Naive thymus-derived CD4-positive, alpha-beta T cell (primary cell): ENCODE results near the gene INCENP. TPM values are rescaled to one million over a fixed set of nuclear protein-coding genes. Genes with fewer than 3 reads are reported as not detected.

Experiments
- ATAC-seq: fragments of 150-1000 bp; cut with Tn5 transposase; 2 replicates; pipeline ENCODE4 v1.10.0; 2021; ENCODE audit warnings: mild to moderate bottlenecking, moderate library complexity
- CTCF ChIA-PET: fragments of 350-600 bp; sonication (Branson Sonifier 250); formaldehyde crosslinking; loops from one replicate; lab custom pipeline; 2021; ENCODE audit warnings: antibody characterized with exemption; lab: Charles Lee
- POLR2A ChIA-PET: fragments of 350-600 bp; sonication (Branson Sonifier 250); formaldehyde crosslinking; loops from one replicate; lab custom pipeline; 2021; ENCODE audit warnings: antibody characterized with exemption, inconsistent platforms; lab: Charles Lee
- DNase-seq, 9 donors: peaks; one replicate each; pipeline versions ENCODE4 v3.0.0 to v3.0.0-alpha.2; 2020 to 2022; ENCODE audit warnings: mixed read lengths in 1 of 9
- H3K27ac ChIP-seq: one replicate; pipeline ENCODE4 v1.7.0; 2013; ENCODE audit warnings: mild to moderate bottlenecking, low read depth, low read length, moderate library complexity
- H3K27me3 ChIP-seq, 2 donors: one replicate each; pipeline ENCODE4 v1.7.0; 2013; ENCODE audit warnings: low read length in 2 of 2, mild to moderate bottlenecking in 2 of 2, moderate library complexity in 2 of 2; ENCODE audit not compliant: control insufficient read depth in 2 of 2, insufficient read depth in 2 of 2
- H3K36me3 ChIP-seq, 3 experiments: 1 replicate in 2 of 3; 2 replicates in 1 of 3; pipeline ENCODE4 v1.7.0; 2013; ENCODE audit warnings: low read length in 3 of 3, mild to moderate bottlenecking in 3 of 3, moderate library complexity in 1 of 3; ENCODE audit not compliant: insufficient read depth in 3 of 3, control insufficient read depth in 2 of 3
- H3K4me1 ChIP-seq, 2 donors: one replicate each; pipeline ENCODE4 v1.7.0; 2013; ENCODE audit warnings: low read length in 2 of 2, mild to moderate bottlenecking in 2 of 2, moderate library complexity in 1 of 2; ENCODE audit not compliant: control insufficient read depth in 2 of 2, insufficient read depth in 2 of 2
- H3K4me3 ChIP-seq: 2 replicates; pipeline ENCODE4 v1.7.0; 2013; ENCODE audit warnings: mild to moderate bottlenecking, low read length
- H3K9me3 ChIP-seq, 3 experiments: 1 replicate in 2 of 3; 2 replicates in 1 of 3; pipeline ENCODE4 v1.7.0; 2013; ENCODE audit warnings: low read length in 3 of 3; ENCODE audit not compliant: control insufficient read depth in 2 of 3
- H3K27ac Mint-ChIP-seq, 9 donors: one replicate each; pipeline ENCODE4 v1.8.0; 2020 to 2022; ENCODE audit warnings: mixed read lengths in 9 of 9, mild to moderate bottlenecking in 8 of 9, moderate library complexity in 5 of 9, inconsistent platforms in 2 of 9
- H3K27me3 Mint-ChIP-seq, 5 donors: one replicate each; pipeline ENCODE4 v1.8.0; 2021 to 2022; ENCODE audit warnings: mixed read lengths in 5 of 5, mild to moderate bottlenecking in 1 of 5
- H3K36me3 Mint-ChIP-seq, 5 donors: one replicate each; pipeline ENCODE4 v1.8.0; 2020 to 2022; ENCODE audit warnings: mixed read lengths in 5 of 5, mild to moderate bottlenecking in 3 of 5, inconsistent platforms in 1 of 5
- H3K4me1 Mint-ChIP-seq, 7 donors: one replicate each; pipeline ENCODE4 v1.8.0; 2020 to 2022; ENCODE audit warnings: mixed read lengths in 7 of 7, mild to moderate bottlenecking in 3 of 7, inconsistent platforms in 1 of 7
- H3K4me3 Mint-ChIP-seq, 10 donors: one replicate each; pipeline ENCODE4 v1.8.0; 2020 to 2022; ENCODE audit warnings: mild to moderate bottlenecking in 10 of 10, mixed read lengths in 10 of 10, moderate library complexity in 6 of 10, inconsistent platforms in 2 of 10
- H3K9me3 Mint-ChIP-seq, 11 donors: one replicate each; pipeline ENCODE4 v1.8.0; 2020 to 2022; ENCODE audit warnings: mixed read lengths in 11 of 11, mild to moderate bottlenecking in 4 of 11, inconsistent platforms in 1 of 11, moderate library complexity in 1 of 11
- intact Hi-C, 2 donors: fragments of 100-400 bp; cut with micrococcal nuclease; formaldehyde crosslinking; loops; one replicate each; pipeline ENCODE4 v1.15.1; 2023
- polyA plus RNA-seq, 2 donors: library from polyadenylated mRNA; unstranded; fragments of 300-500 nt; fragmentation: Illumina TruSeq; gene quantifications; one replicate each; pipeline ENCODE4 v1.2.3, GENCODE V29; 2021
- total RNA-seq, 6 experiments: library from RNA in 5 of 6; stranded (reverse) in 5 of 6; gene quantifications; 1 replicate in 5 of 6; 2 replicates in 1 of 6; pipeline ENCODE4 v1.2.3 and lab custom pipeline; 2021 to 2026

The INCENP gene
- total and polyA plus RNA-seq, 7 experiments from 2014 or later = 2.8 to 124 (median 19.9) TPM

DNA sequence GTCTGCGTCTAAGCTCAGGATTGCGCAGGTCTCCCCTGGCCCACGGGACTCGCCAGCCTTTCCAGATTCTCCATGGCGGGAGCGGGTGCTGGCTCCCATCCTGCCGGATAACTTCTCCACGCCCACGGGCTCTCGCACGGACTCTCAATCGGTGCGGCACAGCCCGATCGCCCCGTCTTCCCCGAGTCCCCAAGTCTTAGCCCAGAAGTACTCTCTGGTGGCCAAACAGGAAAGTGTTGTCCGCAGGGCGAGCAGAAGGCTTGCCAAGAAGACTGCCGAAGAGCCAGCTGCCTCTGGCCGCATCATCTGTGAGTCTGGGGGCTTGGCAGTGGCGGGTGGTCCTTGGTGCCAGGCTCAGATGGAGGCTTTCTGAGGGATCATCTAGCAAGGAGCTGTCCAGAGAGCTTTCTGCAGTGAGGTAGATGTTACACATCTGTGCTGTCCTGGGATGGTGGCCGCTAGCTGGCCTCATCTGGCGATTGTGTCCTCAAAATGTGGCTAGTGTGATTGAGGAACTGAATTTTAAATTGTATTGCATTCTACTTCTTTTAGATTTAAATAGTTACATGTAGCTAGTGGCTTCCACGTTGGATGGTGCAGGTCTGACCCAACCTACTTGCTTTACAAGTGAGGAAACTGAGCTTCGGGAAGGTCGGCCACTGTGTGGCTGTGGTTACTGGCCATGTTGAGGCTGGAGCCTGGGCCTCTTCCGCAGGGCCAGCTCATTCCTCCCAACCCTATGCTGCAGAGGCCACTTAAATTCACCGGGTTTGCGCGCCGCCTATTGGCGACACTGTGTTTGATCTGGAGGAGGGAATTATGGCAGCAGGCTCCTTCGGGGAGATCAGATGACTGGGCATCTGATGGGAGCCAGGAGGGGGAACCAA, 6.7 kb downstream of the INCENP start:
- no peaks in the 10 kb centered on the region for H3K4me1 ChIP-seq
- CTCF ChIA-PET = interaction anchor here (0.6 to 1.2 kb wide), 3 partner anchors 12 to 1392 kb away, joined by 3 to 5 read pairs (median 4); no protein-coding TSS in a partner anchor
- DNase-seq (no peak), ATAC-seq (no peak)
- no peaks in the 10 kb centered on the region for H3K9me3 ChIP-seq
- Mint-ChIP-seq H3K27me3 (no peaks in the 10 kb centered on the region), H3K27ac (peak overlapping the region in 1 of 9 donors; percentile 10), H3K9me3 (no peaks in the 10 kb centered on the region), H3K4me3 (no peak overlapping the region), H3K4me1 (peaks cover 19 to 50% (median 27%) of the 10 kb centered on the region in 7 donors), H3K36me3 (peaks cover 5 to 32% (median 16%) of the 10 kb centered on the region in 5 donors)
- peaks cover 0 to 42% (median 3%) of the 10 kb centered on the region in 3 experiments for H3K36me3 ChIP-seq
- H3K4me3 ChIP-seq = no peak overlapping the region
- intact Hi-C loops = no loop called here
- no peaks in the 10 kb centered on the region for H3K27me3 ChIP-seq
- POLR2A ChIA-PET = no interaction called here
- no peak overlapping the region for H3K27ac ChIP-seq

DNA sequence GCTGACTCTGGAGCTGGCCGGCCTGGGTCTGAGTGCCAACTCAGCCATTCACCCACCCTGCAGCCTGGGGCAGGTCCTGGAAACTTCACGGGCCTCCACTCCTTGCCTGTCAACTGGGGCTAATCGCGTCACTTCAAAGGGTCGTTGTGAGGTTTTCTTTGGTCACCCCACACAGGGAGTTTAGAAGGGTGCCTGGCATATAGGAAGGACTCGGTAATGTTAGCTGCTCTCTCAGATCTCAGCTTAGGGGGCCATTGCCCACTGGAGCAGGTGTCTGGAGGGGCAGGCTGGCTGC, 7.3 kb downstream of the INCENP start:
- Histone ChIP-seq H3K4me1 (no peaks in the 10 kb centered on the region), H3K36me3 (peaks cover 0 to 42% (median 3%) of the 10 kb centered on the region in 3 experiments), H3K27ac (no peak overlapping the region), H3K27me3 (no peaks in the 10 kb centered on the region), H3K9me3 (no peaks in the 10 kb centered on the region), H3K4me3 (no peak overlapping the region)
- intact Hi-C loops = no loop called here
- Mint-ChIP-seq H3K36me3 (peaks cover 5 to 32% (median 16%) of the 10 kb centered on the region in 5 donors), H3K27me3 (no peaks in the 10 kb centered on the region), H3K27ac (no peak overlapping the region), H3K9me3 (no peaks in the 10 kb centered on the region), H3K4me3 (no peak overlapping the region), H3K4me1 (peaks cover 19 to 46% (median 24%) of the 10 kb centered on the region in 7 donors)
- no peak for ATAC-seq
- no peak for DNase-seq
- ChIA-PET POLR2A (no interaction called here), CTCF (interaction anchor here (0.9 to 1.2 kb wide), 2 partner anchors 12 to 23 kb away, joined by 3 to 4 read pairs; no protein-coding TSS in a partner anchor)

DNA sequence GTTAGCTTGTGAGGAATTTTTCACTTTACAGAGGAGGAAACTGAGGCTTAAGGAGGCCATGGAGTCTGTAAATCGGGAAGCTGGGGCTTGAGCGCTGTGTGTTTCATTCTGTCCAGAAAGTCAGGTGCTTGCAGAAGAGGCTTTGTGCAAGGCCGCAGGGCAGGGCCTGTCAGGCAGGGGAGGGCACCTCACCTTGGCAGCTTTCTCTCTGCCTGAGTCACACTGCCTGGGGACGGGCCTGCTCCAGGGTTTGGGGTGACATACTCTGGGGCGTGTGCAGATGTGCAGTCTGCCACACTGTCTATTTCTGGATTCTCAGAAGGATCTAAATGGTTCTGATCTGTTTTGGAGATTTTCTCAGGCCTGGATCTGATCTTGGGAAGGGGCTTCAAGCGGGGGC, 8.4 kb downstream of the INCENP start:
- no peaks in the 10 kb centered on the region for H3K4me1 ChIP-seq
- DNase-seq (no peak), ATAC-seq (no peak)
- Mint-ChIP-seq H3K27ac (no peak overlapping the region), H3K36me3 (peaks cover 5 to 34% (median 16%) of the 10 kb centered on the region in 5 donors), H3K4me3 (no peak overlapping the region), H3K27me3 (no peaks in the 10 kb centered on the region), H3K9me3 (no peaks in the 10 kb centered on the region), H3K4me1 (peaks cover 17 to 42% (median 19%) of the 10 kb centered on the region in 7 donors)
- CTCF ChIA-PET = no interaction called here
- no peaks in the 10 kb centered on the region for H3K9me3 ChIP-seq
- POLR2A ChIA-PET = no interaction called here
- no peak overlapping the region for H3K27ac ChIP-seq
- H3K4me3 ChIP-seq = no peak overlapping the region
- no peaks in the 10 kb centered on the region for H3K27me3 ChIP-seq
- intact Hi-C loops = no loop called here
- H3K36me3 ChIP-seq = peaks cover 0 to 43% (median 3%) of the 10 kb centered on the region in 3 experiments

DNA sequence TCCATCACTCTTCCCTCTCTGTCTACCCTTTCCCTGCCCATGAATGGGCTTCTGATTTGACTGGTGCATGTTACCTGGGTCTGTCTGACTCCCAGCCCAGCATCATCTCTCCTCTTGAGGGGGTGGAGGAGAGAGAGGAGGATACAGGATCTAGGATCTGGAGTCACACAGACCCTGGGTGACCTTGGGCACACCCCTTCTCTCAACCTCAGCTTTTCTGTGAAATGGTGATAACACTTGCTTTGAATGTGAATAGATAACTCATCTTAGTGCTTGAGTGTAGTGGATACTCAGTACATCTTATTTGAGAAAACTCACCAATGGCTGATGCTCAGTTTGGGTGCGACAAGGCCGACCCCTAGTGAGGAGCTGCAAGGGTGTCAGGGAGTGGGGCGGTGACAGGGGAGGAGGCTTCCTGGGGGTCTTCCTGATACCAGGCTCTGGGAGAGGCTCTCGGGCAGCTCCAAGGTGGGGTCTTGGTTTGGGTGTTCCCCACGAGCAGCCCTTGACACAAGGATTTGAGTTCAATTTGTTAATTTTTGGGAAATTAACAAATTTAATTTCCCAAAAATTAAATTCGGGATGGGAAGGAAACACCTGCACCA, 9.0 kb downstream of the INCENP start:
- no peak overlapping the region for H3K27ac ChIP-seq
- H3K36me3 ChIP-seq = peaks cover 0 to 49% (median 3%) of the 10 kb centered on the region in 3 experiments
- ChIA-PET POLR2A (no interaction called here), CTCF (no interaction called here)
- H3K4me3 ChIP-seq = no peak overlapping the region
- ATAC-seq (no peak), DNase-seq (no peak)
- Mint-ChIP-seq H3K4me3 (no peak overlapping the region), H3K4me1 (peaks cover 12 to 37% (median 17%) of the 10 kb centered on the region in 7 donors), H3K27ac (peak overlapping the region in 3 of 9 donors; percentile 3 to 30 (median 18)), H3K9me3 (no peaks in the 10 kb centered on the region), H3K36me3 (peaks cover 5 to 34% (median 16%) of the 10 kb centered on the region in 5 donors), H3K27me3 (no peaks in the 10 kb centered on the region)
- H3K4me1 ChIP-seq = no peaks in the 10 kb centered on the region
- no peaks in the 10 kb centered on the region for H3K27me3 ChIP-seq
- intact Hi-C loops = no loop called here
- no peaks in the 10 kb centered on the region for H3K9me3 ChIP-seq

DNA sequence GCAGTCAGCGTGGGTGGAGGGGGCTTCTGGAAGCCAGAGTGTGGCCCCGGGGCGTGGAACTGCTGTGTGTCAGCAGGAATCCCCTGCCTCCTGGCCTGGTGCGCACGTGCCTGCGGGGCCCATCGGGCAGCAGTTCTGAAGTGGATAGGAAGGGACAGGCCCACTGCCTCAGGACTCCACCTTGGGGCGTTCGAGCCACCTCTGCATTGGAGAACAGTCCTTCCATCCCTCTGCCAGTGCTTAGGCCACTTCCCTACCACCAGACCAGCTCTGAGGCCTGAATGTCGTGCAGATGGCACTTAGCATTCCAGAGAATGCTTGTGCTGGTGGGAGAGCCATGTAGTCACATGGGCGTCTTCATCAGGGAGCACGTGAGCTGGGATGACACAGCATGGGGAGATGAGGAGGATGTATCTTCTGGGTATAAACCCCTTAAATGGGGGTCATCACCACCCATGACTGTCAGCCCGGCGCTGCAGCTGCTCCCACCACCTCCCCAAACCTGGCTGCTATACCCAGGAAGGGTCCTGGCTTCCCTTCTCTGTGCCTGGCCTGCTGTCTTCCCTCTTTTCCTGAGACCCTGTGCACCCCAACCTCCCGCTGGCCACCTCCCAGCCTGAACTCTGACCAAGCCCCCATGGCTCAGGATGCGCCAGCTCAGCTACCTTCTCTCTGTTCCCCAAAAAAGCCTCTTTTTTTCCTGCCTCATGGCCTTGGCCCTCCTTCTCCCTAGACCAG, 9.7 kb downstream of the INCENP start:
- Histone ChIP-seq H3K27me3 (no peaks in the 10 kb centered on the region), H3K4me1 (no peaks in the 10 kb centered on the region), H3K9me3 (no peaks in the 10 kb centered on the region), H3K36me3 (peaks cover 0 to 52% (median 3%) of the 10 kb centered on the region in 3 experiments), H3K4me3 (no peak overlapping the region), H3K27ac (no peak overlapping the region)
- no peaks in the 10 kb centered on the region for H3K9me3 Mint-ChIP-seq
- ATAC-seq (no peak), DNase-seq (no peak)
- H3K27me3 Mint-ChIP-seq = no peaks in the 10 kb centered on the region
- ChIA-PET POLR2A (no interaction called here), CTCF (interaction anchor here (0.6 kb wide), 1 partner anchor 51 kb away, joined by 3 read pairs; no protein-coding TSS in a partner anchor)
- H3K4me1 Mint-ChIP-seq = peaks cover 12 to 36% (median 17%) of the 10 kb centered on the region in 7 donors
- H3K4me3 Mint-ChIP-seq = no peak overlapping the region
- H3K36me3 Mint-ChIP-seq = peaks cover 5 to 32% (median 16%) of the 10 kb centered on the region in 5 donors
- H3K27ac Mint-ChIP-seq = peak overlapping the region in 1 of 9 donors; percentile 30
- intact Hi-C loops = no loop called here

DNA sequence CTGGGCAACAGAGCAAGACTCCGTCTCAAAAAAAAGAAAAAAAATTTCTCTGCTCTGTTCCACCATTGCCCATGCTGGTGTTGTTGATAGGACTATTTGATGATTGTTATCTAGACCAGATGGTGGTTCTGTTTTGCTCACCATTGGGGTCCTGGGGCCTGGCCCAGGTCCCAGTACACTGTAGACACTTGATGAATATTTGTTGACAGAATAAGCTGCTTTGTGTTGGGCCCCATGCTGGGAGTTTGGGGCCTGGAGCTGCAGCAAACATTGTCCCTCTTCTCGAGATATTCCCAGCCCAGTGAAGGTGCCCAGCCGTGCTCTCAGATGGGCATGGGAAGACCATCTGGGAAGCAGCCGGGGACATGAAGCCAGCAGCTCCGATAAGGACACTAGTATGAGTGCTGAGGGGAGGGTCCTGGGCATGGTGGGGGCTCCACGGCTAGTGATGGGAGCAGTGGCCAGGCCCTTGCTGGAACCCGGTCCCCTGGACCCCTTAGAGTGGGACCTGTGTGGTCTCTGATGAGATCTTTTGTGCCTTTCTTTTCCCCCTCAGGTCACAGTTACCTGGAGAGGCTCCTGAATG, 13.6 kb downstream of the INCENP start:
- H3K4me3 Mint-ChIP-seq = no peak overlapping the region
- Histone ChIP-seq H3K4me1 (no peaks in the 10 kb centered on the region), H3K27me3 (no peaks in the 10 kb centered on the region), H3K9me3 (no peaks in the 10 kb centered on the region), H3K36me3 (peaks cover 0 to 54% (median 2%) of the 10 kb centered on the region in 3 experiments), H3K27ac (no peak overlapping the region), H3K4me3 (no peak overlapping the region)
- H3K27me3 Mint-ChIP-seq = no peaks in the 10 kb centered on the region
- H3K4me1 Mint-ChIP-seq = peaks cover 5 to 26% (median 8%) of the 10 kb centered on the region in 7 donors
- ChIA-PET CTCF (interaction anchor here (0.7 kb wide), 1 partner anchor 208 kb away, joined by 3 read pairs; no protein-coding TSS in a partner anchor), POLR2A (no interaction called here)
- ATAC-seq (no peak), DNase-seq (peak in 1 of 9 donors; percentile 12)
- H3K36me3 Mint-ChIP-seq = peaks cover 0 to 25% (median 6%) of the 10 kb centered on the region in 5 donors
- intact Hi-C loops = no loop called here
- H3K27ac Mint-ChIP-seq = no peak overlapping the region
- H3K9me3 Mint-ChIP-seq = no peaks in the 10 kb centered on the region
